ENCODE measurements around the gene RNU1-1.
"Not testable (repeated sequence)": the region's sequence is repeated elsewhere in the genome, so short reads cannot be mapped to it uniquely, and the experiment has no call there.

RNU1-1 gene

DNA sequence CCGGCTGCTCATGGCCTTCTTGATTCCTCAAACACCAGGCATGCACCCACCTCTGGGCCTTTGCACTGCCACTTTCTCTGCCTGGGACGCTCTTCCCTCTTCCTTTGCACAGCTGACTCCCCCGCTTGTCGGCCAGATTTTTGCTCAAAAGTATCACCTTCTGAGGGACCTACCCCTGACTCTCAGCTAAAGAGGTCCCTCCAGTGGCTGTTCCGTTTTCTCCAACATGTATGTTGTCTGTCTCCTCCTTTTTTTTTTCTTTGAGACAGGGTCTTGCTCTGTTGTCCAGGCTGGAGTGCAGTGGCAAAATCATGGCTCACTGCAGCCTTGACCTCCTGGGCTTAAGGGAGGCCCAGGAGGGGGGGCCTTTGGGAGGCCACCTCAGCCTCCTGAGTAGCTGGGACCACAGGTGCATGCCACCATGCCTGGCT is 16.6 kb downstream of the RNU1-1 start:
- not testable (repeated sequence) for DNase-seq (ENCODE audit: low read depth in 2 of 3, low spot score in 1 of 3)

GRCh38 chr1:16493731-16494130 is 20.4 kb downstream of the RNU1-1 start:
- DNase-seq (ENCODE audit: low read depth in 2 of 3, low spot score in 1 of 3), result not testable (repeated sequence)

DNA sequence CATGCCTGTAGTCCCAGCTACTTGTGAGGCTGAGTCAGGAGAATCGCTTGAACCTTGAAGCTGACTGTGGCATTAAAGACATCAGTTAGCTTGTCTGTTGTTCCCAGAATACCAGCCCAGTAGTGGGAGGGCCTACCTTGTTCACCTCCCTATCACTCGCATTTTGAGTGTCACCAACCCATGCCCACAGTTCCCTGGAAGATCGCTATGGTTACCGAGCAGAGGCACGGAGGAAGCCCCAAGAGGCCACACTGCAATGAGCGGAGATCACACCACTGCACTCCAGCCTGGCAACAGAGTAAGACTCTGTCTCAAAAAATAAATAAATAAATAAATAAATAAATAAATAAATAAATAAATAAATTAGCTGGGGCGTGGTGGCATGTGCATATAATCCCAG is 21.1 kb downstream of the RNU1-1 start:
- DNase-seq (ENCODE audit: low read depth in 2 of 3, low spot score in 1 of 3), result peak in 1 of 3 donors; percentile 31

- DNase-seq (ENCODE audit: low read depth in 2 of 3, low spot score in 1 of 3), result no peak
Measured at GRCh38 chr1:16491056-16491675, 22.9 kb downstream of the RNU1-1 start.

GRCh38 chr1:16489195-16489880 is 24.7 kb downstream of the RNU1-1 start:
- DNase-seq (ENCODE audit: low read depth in 2 of 3, low spot score in 1 of 3), result not testable (repeated sequence)

GRCh38 chr1:16487011-16487410 is 27.1 kb downstream of the RNU1-1 start:
- not testable (repeated sequence) for DNase-seq (ENCODE audit: low read depth in 2 of 3, low spot score in 1 of 3)

GRCh38 chr1:16486316-16486715 is 27.8 kb downstream of the RNU1-1 start:
- not testable (repeated sequence) for DNase-seq (ENCODE audit: low read depth in 2 of 3, low spot score in 1 of 3)

DNA sequence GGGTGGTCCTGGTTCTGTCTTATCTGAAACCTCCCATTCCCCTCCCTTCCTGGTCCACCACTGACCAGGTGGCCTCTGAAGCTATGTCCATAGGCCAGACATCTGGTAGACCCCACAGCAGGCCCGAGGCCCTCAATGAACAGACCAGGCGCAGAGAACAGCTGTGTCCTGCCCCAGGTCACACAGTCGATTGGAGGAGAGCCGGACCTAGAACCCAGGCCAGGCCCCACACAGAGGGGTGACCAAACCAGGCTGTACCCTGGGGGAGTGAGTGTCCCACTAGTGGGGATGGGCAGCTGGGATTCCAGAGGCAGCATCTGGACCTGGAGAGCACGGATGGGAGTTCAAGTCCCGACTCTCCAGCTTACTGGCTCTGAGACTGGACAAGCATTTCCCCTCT is 29.2 kb downstream of the RNU1-1 start:
- DNase-seq (ENCODE audit: low read depth in 2 of 3, low spot score in 1 of 3), result no peak

- no peak for DNase-seq (ENCODE audit: low read depth in 2 of 3, low spot score in 1 of 3)
Measured at GRCh38 chr1:16484501-16484835, 29.6 kb downstream of the RNU1-1 start.

DNA sequence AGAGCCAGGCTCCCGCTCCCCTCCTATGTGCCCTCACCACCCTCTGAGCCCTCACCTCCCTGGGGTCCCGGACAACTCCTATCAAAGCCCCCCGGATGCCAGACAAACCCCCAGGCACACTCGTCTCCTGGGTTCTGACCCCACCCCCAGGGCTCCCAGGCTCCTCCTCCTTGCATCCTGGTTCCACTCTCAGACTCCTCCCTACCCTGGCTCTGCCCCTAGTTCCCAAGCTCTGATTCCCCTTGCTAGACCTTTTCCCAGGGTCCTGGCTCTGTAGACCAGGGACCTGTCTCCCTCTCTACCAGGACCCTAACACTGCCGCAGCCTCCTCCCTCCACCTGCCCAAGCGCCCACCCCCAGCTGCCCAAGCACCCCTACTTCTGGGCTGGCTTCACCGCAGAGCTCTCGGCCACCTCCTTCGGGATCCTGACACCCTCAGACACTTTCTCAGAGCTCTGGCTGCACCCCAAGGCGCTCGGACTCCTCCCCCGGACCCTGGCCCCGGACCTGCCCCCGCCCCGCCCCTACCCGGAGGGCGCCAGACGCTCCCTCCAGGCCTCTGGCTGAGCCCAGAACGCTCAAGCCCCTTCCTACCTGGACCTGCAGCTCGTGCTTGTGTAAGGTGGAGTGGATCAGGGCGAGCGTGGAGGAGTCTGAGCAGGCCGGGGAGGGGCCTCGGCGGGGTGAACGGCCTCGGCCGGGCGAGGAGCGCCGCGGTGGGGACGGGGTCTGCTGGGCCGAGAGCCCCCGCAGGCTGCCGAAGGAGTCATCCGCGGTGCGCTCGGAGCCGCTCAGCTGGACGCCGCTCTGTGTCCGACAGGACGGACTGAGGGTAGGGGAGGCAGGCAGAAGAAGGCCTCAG is 30.2 kb downstream of the RNU1-1 start:
- DNase-seq (ENCODE audit: low read depth in 2 of 3, low spot score in 1 of 3), result not testable (repeated sequence)

GRCh38 chr1:16483146-16483545 is 30.9 kb downstream of the RNU1-1 start:
- DNase-seq (ENCODE audit: low read depth in 2 of 3, low spot score in 1 of 3), result not testable (repeated sequence)

- DNase-seq (ENCODE audit: low read depth in 2 of 3, low spot score in 1 of 3), result no peak
Measured at GRCh38 chr1:16478091-16478490, 36.0 kb downstream of the RNU1-1 start.

DNA sequence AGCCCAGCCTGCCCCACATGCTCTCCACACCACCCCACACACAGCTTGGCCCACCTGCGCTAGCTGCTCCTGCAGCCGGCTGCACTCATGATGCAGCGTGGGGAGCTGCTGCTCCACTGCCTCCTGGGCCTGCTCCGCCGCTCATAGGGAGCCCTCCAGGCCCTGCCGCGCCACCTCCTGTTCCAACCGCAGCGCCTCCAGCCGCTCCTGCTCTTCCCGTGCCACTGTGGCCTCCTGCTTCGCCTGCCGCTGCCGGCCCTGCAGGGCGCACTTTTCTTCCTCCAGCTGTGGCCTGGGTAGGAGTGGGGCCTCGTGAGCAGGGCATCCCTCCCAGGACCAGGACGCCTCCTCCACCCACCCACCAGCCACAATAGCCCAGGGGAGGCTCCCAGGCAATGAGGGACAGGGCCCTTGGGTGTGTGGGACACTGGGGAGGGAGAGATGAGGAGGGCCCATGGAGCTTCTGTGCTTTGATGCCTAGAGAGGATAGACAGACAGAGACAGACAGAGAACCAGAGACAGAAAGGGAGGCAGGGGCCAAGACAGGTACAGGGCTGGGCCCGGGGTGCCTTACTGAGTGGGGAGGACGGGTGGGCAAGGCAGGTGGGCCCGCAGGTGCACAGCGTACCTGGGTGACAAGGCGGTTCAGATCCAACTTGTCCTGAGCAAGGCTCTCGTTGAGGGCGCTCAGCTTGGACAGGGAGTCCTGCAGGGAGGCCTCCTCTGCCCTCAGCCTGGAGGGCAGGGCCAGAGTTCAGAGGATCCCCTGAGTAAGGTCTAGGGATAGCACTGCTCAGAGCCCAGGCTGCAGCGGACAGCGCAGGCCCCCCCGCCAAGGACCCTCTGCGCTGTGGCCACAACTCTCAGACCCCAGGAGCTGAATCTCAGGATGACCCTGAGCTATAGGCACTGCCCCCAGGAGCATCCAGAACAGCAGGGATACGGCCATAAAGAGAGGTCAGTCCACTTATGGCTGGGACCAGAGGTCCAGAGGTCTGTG is 38.0 kb downstream of the RNU1-1 start:
- not testable (repeated sequence) for DNase-seq (ENCODE audit: low read depth in 2 of 3, low spot score in 1 of 3)

DNA sequence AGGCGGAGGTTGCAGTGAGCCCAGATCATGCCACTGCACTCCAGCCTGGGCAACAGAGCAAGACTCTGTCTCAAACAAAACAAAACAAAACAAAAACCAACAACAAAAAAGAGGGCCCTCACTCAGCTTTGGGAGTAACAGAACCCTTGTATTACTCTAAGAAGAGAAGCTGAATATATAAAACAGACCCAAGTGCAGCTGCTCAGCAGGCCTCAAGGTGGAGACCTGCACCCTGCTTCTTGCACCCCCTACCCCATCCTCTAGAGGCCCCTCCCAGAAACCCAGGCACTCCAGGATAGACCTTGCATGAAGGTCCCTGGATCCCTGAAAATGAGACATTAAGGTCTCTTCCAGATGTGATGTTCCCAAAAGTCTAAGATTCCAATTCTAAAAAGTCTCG is 39.2 kb downstream of the RNU1-1 start:
- not testable (repeated sequence) for DNase-seq (ENCODE audit: low read depth in 2 of 3, low spot score in 1 of 3)

GRCh38 chr1:16474166-16474800 is 39.8 kb downstream of the RNU1-1 start:
- DNase-seq (ENCODE audit: low read depth in 2 of 3, low spot score in 1 of 3), result no peak

- no peak for DNase-seq (ENCODE audit: low read depth in 2 of 3, low spot score in 1 of 3)
Measured at GRCh38 chr1:16468558-16468957, 45.5 kb downstream of the RNU1-1 start.

- no peak for DNase-seq (ENCODE audit: low read depth in 2 of 3, low spot score in 1 of 3)
Measured at GRCh38 chr1:16464917-16465625, 49.0 kb downstream of the RNU1-1 start.
